Retinal pigment epithelial cell (primary cell): ENCODE results near the gene GRK3.
"Not testable (repeated sequence)": the region's sequence is repeated elsewhere in the genome, so short reads cannot be mapped to it uniquely, and the experiment has no call there.

Source experiments
- DNase-seq: peaks from one replicate; pipeline ENCODE4 v3.0.0-alpha.2; 2010; ENCODE audit warnings: low read depth
- H3K4me3 ChIP-seq: 2 replicates; pipeline ENCODE4 v1.5.1; 2011; ENCODE audit warnings: mild to moderate bottlenecking, low read length, control low read depth, moderate library complexity
- TF ChIP-seq, protein P1 (sequence below): conservative IDR thresholded peaks from 2 replicates; pipeline ENCODE4 v1.5.1; 2011; ENCODE audit warnings: low read depth, low read length, control low read depth, inconsistent platforms

GRK3 gene

DNA sequence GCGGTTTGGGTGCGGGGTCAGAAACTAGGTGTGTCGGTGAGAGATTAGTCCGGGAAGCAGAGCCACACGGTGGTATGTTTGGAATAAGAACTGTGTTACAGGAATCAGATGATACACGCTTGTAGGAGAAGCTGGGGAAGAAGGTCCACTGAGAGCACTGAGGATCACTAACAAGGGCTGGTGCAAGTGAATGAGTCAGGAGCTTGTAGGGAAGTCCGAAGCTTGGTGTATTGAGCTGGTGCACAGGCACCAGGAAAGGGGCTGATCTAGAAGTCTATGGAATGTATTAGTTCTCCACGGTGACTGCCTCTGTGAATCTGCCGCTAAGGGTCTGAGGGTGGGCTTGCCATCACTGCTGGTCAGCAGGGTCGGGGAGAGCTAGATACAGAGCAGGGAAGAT is 18.8 kb upstream of the GRK3 start:
- DNase-seq = no peak

DNA sequence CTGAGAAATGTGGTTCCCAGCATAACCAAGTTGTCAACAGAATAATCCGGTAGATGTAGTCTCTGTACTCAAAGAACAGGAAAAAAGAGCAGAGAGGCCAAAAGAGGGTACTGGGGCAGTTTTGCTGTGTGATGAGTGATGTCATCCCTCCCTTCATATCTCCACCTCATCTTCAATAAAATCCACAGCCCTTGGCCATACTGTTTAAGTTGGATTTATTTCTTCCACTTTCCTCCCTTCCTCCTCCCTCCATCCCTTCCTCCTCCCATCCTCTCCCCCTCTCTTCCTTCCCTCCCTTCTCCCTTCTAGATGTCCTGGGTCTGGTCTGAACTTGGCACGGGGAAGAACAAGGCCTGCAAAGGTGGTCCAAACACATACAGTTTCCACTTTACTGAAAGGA is 18.2 kb upstream of the GRK3 start:
- DNase-seq = no peak
- no peak overlapping the region for H3K4me3 ChIP-seq
- TF ChIP-seq, protein P1, sequence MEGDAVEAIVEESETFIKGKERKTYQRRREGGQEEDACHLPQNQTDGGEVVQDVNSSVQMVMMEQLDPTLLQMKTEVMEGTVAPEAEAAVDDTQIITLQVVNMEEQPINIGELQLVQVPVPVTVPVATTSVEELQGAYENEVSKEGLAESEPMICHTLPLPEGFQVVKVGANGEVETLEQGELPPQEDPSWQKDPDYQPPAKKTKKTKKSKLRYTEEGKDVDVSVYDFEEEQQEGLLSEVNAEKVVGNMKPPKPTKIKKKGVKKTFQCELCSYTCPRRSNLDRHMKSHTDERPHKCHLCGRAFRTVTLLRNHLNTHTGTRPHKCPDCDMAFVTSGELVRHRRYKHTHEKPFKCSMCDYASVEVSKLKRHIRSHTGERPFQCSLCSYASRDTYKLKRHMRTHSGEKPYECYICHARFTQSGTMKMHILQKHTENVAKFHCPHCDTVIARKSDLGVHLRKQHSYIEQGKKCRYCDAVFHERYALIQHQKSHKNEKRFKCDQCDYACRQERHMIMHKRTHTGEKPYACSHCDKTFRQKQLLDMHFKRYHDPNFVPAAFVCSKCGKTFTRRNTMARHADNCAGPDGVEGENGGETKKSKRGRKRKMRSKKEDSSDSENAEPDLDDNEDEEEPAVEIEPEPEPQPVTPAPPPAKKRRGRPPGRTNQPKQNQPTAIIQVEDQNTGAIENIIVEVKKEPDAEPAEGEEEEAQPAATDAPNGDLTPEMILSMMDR = no peak

More for the DNA sequence above, 18.8 kb upstream of the GRK3 start:
- no peak overlapping the region for H3K4me3 ChIP-seq
- TF ChIP-seq, protein P1 = no peak

GRCh38 chr22:25546751-25547150 is 17.7 kb upstream of the GRK3 start:
- no peak for DNase-seq
- TF ChIP-seq, protein P1 = no peak
- no peak overlapping the region for H3K4me3 ChIP-seq

DNA sequence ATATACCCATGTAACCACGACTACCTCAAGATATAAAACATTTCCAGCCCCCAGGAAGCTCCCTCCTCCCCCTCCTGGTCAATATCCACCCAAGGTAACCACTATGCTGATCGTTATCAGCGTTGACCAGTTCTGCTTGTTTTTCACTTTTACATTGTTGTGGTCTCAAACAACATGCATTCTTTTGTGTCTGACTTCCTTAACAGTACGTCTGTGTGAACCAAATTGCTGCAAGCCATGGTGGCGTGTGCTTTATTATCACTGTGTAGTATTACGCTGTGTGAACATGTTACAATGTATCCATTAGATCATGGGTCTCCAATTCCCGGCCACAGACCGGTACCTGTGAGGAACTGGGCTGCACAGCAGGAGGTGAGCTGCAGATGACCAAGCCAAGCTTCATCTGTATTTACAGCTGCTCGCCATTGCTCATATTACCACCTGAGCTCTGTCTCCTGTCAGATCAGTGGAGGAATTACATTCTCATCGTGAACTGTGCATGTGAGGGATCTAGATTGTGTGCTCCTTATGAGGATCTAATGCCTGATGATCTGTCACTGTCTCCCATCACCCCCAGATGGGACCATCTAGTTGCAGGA is 15.5 kb upstream of the GRK3 start:
- H3K4me3 ChIP-seq = no peak overlapping the region
- no peak for DNase-seq
- TF ChIP-seq, protein P1 = no peak

DNA sequence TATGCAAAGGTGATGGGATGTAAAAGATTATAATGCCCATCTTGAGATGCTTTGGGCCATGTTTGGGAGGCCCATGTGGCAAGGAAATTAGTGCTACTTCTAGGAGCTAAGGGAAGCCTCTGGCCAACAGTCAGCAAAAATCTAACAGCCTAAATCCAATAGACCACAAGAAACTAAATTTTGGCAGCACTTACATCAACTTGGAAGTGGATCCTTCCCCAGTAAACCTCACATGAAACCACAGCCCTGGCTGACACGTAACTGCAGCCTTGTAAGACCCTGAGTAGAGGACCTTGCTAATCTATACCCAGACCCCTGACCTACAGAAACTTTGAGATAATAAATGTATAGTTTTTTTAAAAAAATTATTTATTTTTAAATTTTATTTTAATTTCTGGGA is 13.1 kb upstream of the GRK3 start:
- DNase-seq = no peak
- TF ChIP-seq, protein P1 = no peak
- no peak overlapping the region for H3K4me3 ChIP-seq

GRCh38 chr22:25552405-25552804 is 12.1 kb upstream of the GRK3 start:
- not testable (repeated sequence) for H3K4me3 ChIP-seq, DNase-seq

DNA sequence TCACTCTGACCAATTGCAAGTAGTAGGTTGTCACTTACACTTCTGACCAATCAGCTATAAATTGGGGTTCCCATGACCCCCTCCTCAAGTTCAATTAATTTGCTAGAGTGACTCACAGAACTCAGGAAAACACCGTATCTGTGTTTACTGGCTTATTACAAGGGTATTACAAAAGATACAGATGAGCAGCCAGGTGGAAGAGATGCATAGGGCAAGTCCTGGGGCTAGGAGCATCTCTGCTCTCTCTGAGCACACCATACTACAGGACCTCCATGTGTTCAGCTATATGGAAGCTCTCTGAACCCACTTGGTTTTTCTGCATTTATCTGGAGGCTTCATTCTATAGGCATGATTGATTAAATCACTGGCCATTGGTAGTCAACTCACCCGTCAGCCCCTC is 11.3 kb upstream of the GRK3 start:
- TF ChIP-seq, protein P1 = no peak

More for the DNA sequence above, 11.3 kb upstream of the GRK3 start:
- H3K4me3 ChIP-seq = no peak overlapping the region
- no peak for DNase-seq
